Liver (tissue), 3 donors: ENCODE measurements around the gene LAMA2.

ENCODE experiments used
- CTCF ChIP-seq: fragments of 150-350 bp; IDR thresholded peaks from 2 replicates; pipeline ENCODE4 v1.5.1; 2017; ENCODE audit warnings: improper control_type of control experiment, low read depth, low read length; ENCODE audit not compliant: missing input control
- JUND ChIP-seq, 2 donors: IDR thresholded peaks; 2 replicates each; pipeline ENCODE4 v1.6.1; 2016; ENCODE audit warnings: antibody characterized with exemption in 2 of 2
- MAX ChIP-seq: IDR thresholded peaks from 2 replicates; pipeline ENCODE4 v1.6.1; 2016; ENCODE audit warnings: antibody characterized with exemption
- RAD21 ChIP-seq, 2 donors: IDR thresholded peaks; 2 replicates each; pipeline ENCODE4 v1.6.1; 2016; ENCODE audit warnings: antibody characterized with exemption in 2 of 2, mild to moderate bottlenecking in 2 of 2
- TAF1 ChIP-seq: conservative IDR thresholded peaks from 2 replicates; pipeline ENCODE4 v1.6.1; 2016; ENCODE audit warnings: antibody characterized with exemption, mild to moderate bottlenecking
- ZBTB33 ChIP-seq: IDR thresholded peaks from 2 replicates; pipeline ENCODE4 v1.6.1; 2016; ENCODE audit warnings: antibody characterized with exemption
- TF ChIP-seq, protein P1 (sequence below): IDR thresholded peaks from 2 replicates; pipeline ENCODE4 v1.6.1; 2016; ENCODE audit warnings: antibody characterized with exemption, mild to moderate bottlenecking
- donor health status: healthy.
- donor health status: healthy.

GRCh38 chr6:129162605-129163004 lies 279.7 kb downstream of the LAMA2 start:
- TF ChIP-seq CTCF (no peak), ZBTB33 (no peak), TAF1 (no peak), MAX (no peak), JUND (IDR thresholded peaks at IDR 0.05) (no peak), RAD21 (IDR thresholded peaks at IDR 0.05) (no peak)
- TF ChIP-seq, protein P1, sequence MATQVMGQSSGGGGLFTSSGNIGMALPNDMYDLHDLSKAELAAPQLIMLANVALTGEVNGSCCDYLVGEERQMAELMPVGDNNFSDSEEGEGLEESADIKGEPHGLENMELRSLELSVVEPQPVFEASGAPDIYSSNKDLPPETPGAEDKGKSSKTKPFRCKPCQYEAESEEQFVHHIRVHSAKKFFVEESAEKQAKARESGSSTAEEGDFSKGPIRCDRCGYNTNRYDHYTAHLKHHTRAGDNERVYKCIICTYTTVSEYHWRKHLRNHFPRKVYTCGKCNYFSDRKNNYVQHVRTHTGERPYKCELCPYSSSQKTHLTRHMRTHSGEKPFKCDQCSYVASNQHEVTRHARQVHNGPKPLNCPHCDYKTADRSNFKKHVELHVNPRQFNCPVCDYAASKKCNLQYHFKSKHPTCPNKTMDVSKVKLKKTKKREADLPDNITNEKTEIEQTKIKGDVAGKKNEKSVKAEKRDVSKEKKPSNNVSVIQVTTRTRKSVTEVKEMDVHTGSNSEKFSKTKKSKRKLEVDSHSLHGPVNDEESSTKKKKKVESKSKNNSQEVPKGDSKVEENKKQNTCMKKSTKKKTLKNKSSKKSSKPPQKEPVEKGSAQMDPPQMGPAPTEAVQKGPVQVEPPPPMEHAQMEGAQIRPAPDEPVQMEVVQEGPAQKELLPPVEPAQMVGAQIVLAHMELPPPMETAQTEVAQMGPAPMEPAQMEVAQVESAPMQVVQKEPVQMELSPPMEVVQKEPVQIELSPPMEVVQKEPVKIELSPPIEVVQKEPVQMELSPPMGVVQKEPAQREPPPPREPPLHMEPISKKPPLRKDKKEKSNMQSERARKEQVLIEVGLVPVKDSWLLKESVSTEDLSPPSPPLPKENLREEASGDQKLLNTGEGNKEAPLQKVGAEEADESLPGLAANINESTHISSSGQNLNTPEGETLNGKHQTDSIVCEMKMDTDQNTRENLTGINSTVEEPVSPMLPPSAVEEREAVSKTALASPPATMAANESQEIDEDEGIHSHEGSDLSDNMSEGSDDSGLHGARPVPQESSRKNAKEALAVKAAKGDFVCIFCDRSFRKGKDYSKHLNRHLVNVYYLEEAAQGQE = no peak
